KOPT-K1 (cell line): ENCODE data around the gene TRIM45.
A peak's percentile ranks its signal among the peaks of the same experiment; 100 is the strongest.
"Not testable (repeated sequence)": the region's sequence is repeated elsewhere in the genome, so short reads cannot be mapped to it uniquely, and the experiment has no call there.

Experiments
- H3K27ac ChIP-seq: fragments of 200-600 bp; sonication (generic); 2 replicates; pipeline ENCODE4 v1.5.1; 2016; ENCODE audit warnings: antibody characterized with exemption, mild to moderate bottlenecking, low read depth, low read length; ENCODE audit not compliant: poor library complexity, severe bottlenecking
- H3K36me3 ChIP-seq: fragments of 200-600 bp; sonication (generic); 2 replicates; pipeline ENCODE4 v1.5.1; 2017; ENCODE audit warnings: antibody characterized with exemption, mild to moderate bottlenecking, low read length, moderate library complexity; ENCODE audit not compliant: insufficient read depth
- H3K9me3 ChIP-seq: fragments of 200-600 bp; sonication (generic); 2 replicates; pipeline ENCODE4 v1.5.1; 2017; ENCODE audit warnings: antibody characterized with exemption, low read length, mild to moderate bottlenecking; ENCODE audit not compliant: insufficient read depth, poor library complexity, severe bottlenecking

The TRIM45 gene

GRCh38 chr1:117121589-117122329 lies at the start of gene TRIM45:
TSS of gene TRIM45 (minus strand) at chr1:117121749. CDS start at chr1:117121201, 548 bp downstream.
- no peaks in the 10 kb centered on the region for H3K9me3 ChIP-seq
- peak within 1 kb of the TSS; percentile 29 for H3K27ac ChIP-seq
- no peaks in the 10 kb centered on the region for H3K36me3 ChIP-seq

GRCh38 chr1:117169871-117170596 lies 48.5 kb upstream of the TRIM45 start:
- Histone ChIP-seq H3K27ac (no peak overlapping the region), H3K36me3 (no peaks in the 10 kb centered on the region), H3K9me3 (no peaks in the 10 kb centered on the region)

GRCh38 chr1:117167402-117167801 lies 45.9 kb upstream of the TRIM45 start:
- H3K36me3 ChIP-seq = no peaks in the 10 kb centered on the region
- no peaks in the 10 kb centered on the region for H3K9me3 ChIP-seq
- no peak overlapping the region for H3K27ac ChIP-seq

GRCh38 chr1:117166076-117166475 lies 44.5 kb upstream of the TRIM45 start:
- no peaks in the 10 kb centered on the region for H3K36me3 ChIP-seq
- H3K27ac ChIP-seq = no peak overlapping the region
- H3K9me3 ChIP-seq = no peaks in the 10 kb centered on the region

GRCh38 chr1:117164209-117164608 lies 42.7 kb upstream of the TRIM45 start:
- no peak overlapping the region for H3K27ac ChIP-seq

GRCh38 chr1:117162816-117163215 lies 41.3 kb upstream of the TRIM45 start:
- no peak overlapping the region for H3K27ac ChIP-seq
- no peaks in the 10 kb centered on the region for H3K9me3 ChIP-seq
- H3K36me3 ChIP-seq = no peaks in the 10 kb centered on the region

More at GRCh38 chr1:117164209-117164608, 42.7 kb upstream of the TRIM45 start:
- Histone ChIP-seq H3K36me3 (no peaks in the 10 kb centered on the region), H3K9me3 (no peaks in the 10 kb centered on the region)

GRCh38 chr1:117161887-117162286 lies 40.3 kb upstream of the TRIM45 start:
- Histone ChIP-seq H3K27ac (no peak overlapping the region), H3K36me3 (no peaks in the 10 kb centered on the region)

GRCh38 chr1:117151305-117151704 lies 29.8 kb upstream of the TRIM45 start:
- H3K9me3 ChIP-seq, H3K27ac ChIP-seq, H3K36me3 ChIP-seq: not testable (repeated sequence)

More at GRCh38 chr1:117161887-117162286, 40.3 kb upstream of the TRIM45 start:
- no peaks in the 10 kb centered on the region for H3K9me3 ChIP-seq

GRCh38 chr1:117150316-117150715 lies 28.8 kb upstream of the TRIM45 start:
- no peaks in the 10 kb centered on the region for H3K36me3 ChIP-seq
- H3K9me3 ChIP-seq = peaks cover 7% of the 10 kb centered on the region
- no peak overlapping the region for H3K27ac ChIP-seq

- Histone ChIP-seq H3K36me3 (no peaks in the 10 kb centered on the region), H3K9me3 (peaks cover 7% of the 10 kb centered on the region), H3K27ac (no peak overlapping the region)
Observed at GRCh38 chr1:117147856-117148588, 26.5 kb upstream of the TRIM45 start.

GRCh38 chr1:117147341-117147831 lies 25.8 kb upstream of the TRIM45 start:
- peaks cover 7% of the 10 kb centered on the region for H3K9me3 ChIP-seq
- no peaks in the 10 kb centered on the region for H3K36me3 ChIP-seq
- no peak overlapping the region for H3K27ac ChIP-seq

GRCh38 chr1:117146575-117147340 lies 25.2 kb upstream of the TRIM45 start:
- H3K36me3 ChIP-seq = no peaks in the 10 kb centered on the region
- no peak overlapping the region for H3K27ac ChIP-seq
- H3K9me3 ChIP-seq = peaks cover 5% of the 10 kb centered on the region

GRCh38 chr1:117146072-117146471 lies 24.5 kb upstream of the TRIM45 start:
- Histone ChIP-seq H3K9me3 (no peaks in the 10 kb centered on the region), H3K36me3 (no peaks in the 10 kb centered on the region), H3K27ac (no peak overlapping the region)

GRCh38 chr1:117143871-117144270 lies 22.3 kb upstream of the TRIM45 start:
- Histone ChIP-seq H3K27ac (no peak overlapping the region), H3K9me3 (no peaks in the 10 kb centered on the region), H3K36me3 (no peaks in the 10 kb centered on the region)
